GM11168 (cell line): Measurements from ENCODE around the gene EMP2.
"Not testable (repeated sequence)": the region's sequence is repeated elsewhere in the genome, so short reads cannot be mapped to it uniquely, and the experiment has no call there.

Experiments used
- in situ Hi-C: fragments of 300-500 bp; cut with MboI; formaldehyde crosslinking; loops from one replicate; pipeline ENCODE4 v1.12.0; 2022; ENCODE audit warnings: low sequenced_read_pairs; ENCODE audit not compliant: unreplicated experiment

EMP2 gene

GRCh38 chr16:10579965-10580882 lies at the start of gene EMP2:
Gene EMP2, minus strand, starts transcription at chr16:10580598. Its CDS starts 32,981 bp downstream, at chr16:10547617.
- in situ Hi-C loops = no loop called here

- in situ Hi-C loops = no loop called here
Measured at GRCh38 chr16:10629592-10629963, 49.2 kb upstream of the EMP2 start.

- in situ Hi-C loops = no loop called here
Measured at GRCh38 chr16:10625595-10626357, 45.4 kb upstream of the EMP2 start.

GRCh38 chr16:10624527-10624926 lies 44.1 kb upstream of the EMP2 start:
- in situ Hi-C loops = no loop called here

GRCh38 chr16:10623059-10623458 lies 42.7 kb upstream of the EMP2 start:
- in situ Hi-C loops = no loop called here

- in situ Hi-C loops = no loop called here
Measured at GRCh38 chr16:10622036-10622921, 41.9 kb upstream of the EMP2 start.

- in situ Hi-C loops = not testable (repeated sequence)
Measured at GRCh38 chr16:10621216-10621949, 41.0 kb upstream of the EMP2 start.

- in situ Hi-C loops = no loop called here
Measured at GRCh38 chr16:10620120-10620519, 39.7 kb upstream of the EMP2 start.

- in situ Hi-C loops = no loop called here
Measured at GRCh38 chr16:10619271-10619849, 39.0 kb upstream of the EMP2 start.

- in situ Hi-C loops = no loop called here
Measured at GRCh38 chr16:10618710-10619209, 38.4 kb upstream of the EMP2 start.

GRCh38 chr16:10617662-10618420 lies 37.4 kb upstream of the EMP2 start:
- in situ Hi-C loops = no loop called here

GRCh38 chr16:10616756-10617640 lies 36.6 kb upstream of the EMP2 start:
- in situ Hi-C loops = no loop called here

- in situ Hi-C loops = no loop called here
Measured at GRCh38 chr16:10616419-10616755, 36.0 kb upstream of the EMP2 start.

- in situ Hi-C loops = no loop called here
Measured at GRCh38 chr16:10614685-10615084, 34.3 kb upstream of the EMP2 start.

GRCh38 chr16:10613785-10614485 lies 33.5 kb upstream of the EMP2 start:
- in situ Hi-C loops = no loop called here

GRCh38 chr16:10612649-10613179 lies 32.3 kb upstream of the EMP2 start:
- in situ Hi-C loops = no loop called here

GRCh38 chr16:10611825-10612342 lies 31.5 kb upstream of the EMP2 start:
- in situ Hi-C loops = no loop called here
